Vagina (tissue), 2 donors: ENCODE results near the gene GRM4.

ENCODE experiments used
- POLR2A ChIP-seq, 2 donors: fragments of 450-650 bp; IDR thresholded peaks; one replicate each; pipeline ENCODE4 v1.6.1; 2017; ENCODE audit warnings: antibody characterized with exemption in 2 of 2, mild to moderate bottlenecking in 2 of 2, moderate library complexity in 2 of 2
- TF ChIP-seq, protein P1 (sequence below), 3 experiments: fragments of 450-650 bp in 2 of 3; fragments of 200-600 bp in 1 of 3; sonication (generic) in 1 of 3; IDR thresholded peaks; one replicate each; pipeline ENCODE4 v1.5.1; 2017 to 2019; ENCODE audit warnings: antibody characterized with exemption in 3 of 3, mild to moderate bottlenecking in 2 of 3, moderate library complexity in 2 of 3

DNA sequence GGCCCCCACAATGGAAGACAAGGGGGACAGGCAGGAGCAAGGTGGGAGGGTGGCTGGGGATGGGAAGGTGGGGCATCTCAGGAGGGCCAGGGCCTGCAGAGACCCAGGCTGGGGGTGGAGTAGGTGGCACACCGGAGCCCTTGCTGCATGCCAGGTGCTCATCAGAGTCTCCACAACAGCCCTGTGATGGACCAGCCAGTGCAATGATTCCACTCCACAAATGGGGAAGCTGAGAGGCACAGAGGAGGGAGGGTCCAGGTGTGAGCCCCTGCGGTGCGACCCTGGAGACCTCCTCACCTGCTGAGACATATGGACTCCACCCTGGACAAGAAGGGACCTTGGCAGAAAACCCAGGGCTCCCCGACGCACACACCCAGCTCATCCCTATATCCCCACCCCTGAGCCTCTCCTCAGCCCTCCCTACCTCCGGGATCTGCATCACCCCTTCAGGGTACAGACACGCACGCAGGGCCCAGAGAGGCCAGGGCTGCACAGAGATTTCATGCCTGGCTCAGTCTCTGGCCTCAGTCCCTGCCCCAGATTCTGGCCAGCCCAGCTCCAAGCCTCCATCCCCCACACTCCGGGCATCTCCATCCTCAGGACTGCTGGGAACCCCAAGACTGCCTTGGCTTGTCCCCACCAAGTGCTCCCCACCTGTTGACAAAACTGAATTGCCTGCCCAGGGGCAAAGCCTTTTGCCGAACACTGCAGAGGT lies 7.1 kb upstream of the GRM4 start:
- TF ChIP-seq, protein P1, sequence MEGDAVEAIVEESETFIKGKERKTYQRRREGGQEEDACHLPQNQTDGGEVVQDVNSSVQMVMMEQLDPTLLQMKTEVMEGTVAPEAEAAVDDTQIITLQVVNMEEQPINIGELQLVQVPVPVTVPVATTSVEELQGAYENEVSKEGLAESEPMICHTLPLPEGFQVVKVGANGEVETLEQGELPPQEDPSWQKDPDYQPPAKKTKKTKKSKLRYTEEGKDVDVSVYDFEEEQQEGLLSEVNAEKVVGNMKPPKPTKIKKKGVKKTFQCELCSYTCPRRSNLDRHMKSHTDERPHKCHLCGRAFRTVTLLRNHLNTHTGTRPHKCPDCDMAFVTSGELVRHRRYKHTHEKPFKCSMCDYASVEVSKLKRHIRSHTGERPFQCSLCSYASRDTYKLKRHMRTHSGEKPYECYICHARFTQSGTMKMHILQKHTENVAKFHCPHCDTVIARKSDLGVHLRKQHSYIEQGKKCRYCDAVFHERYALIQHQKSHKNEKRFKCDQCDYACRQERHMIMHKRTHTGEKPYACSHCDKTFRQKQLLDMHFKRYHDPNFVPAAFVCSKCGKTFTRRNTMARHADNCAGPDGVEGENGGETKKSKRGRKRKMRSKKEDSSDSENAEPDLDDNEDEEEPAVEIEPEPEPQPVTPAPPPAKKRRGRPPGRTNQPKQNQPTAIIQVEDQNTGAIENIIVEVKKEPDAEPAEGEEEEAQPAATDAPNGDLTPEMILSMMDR (IDR thresholded peaks at IDR 0.05): no peak
- no peak for TF ChIP-seq POLR2A (IDR thresholded peaks at IDR 0.05)
